K562 (cell line): ENCODE results near the gene FABP7.

Experiments used
- ARID3A ChIP-seq: IDR thresholded peaks from 2 replicates; pipeline ENCODE4 v1.6.1; 2012; ENCODE audit warnings: low read depth, low read length, improper control_type of control experiment, borderline replicate concordance
- CBX8 ChIP-seq: fragments of 200-600 bp; sonication (generic); IDR thresholded peaks from 2 replicates; pipeline ENCODE4 v1.6.1; 2012; ENCODE audit warnings: borderline replicate concordance, mixed run types, low read depth, mild to moderate bottlenecking, moderate library complexity, mixed read lengths, low read length, control low read depth, inconsistent platforms; ENCODE audit not compliant: poor library complexity, severe bottlenecking; ENCODE audit errors: extremely low read depth
- CHD2 ChIP-seq: IDR thresholded peaks from 2 replicates; pipeline ENCODE4 v1.6.1; 2011; ENCODE audit warnings: low read depth, low read length
- CTCF ChIP-seq, 3 experiments: IDR thresholded peaks in 2 of 3; conservative IDR thresholded peaks in 1 of 3; 2 replicates each; pipeline ENCODE4 v1.5.1; 2011 to 2012; ENCODE audit warnings: low read length in 3 of 3, mild to moderate bottlenecking in 3 of 3, control low read depth in 2 of 3, improper control_type of control experiment in 1 of 3, inconsistent platforms in 1 of 3, low read depth in 1 of 3, mixed read lengths in 1 of 3, moderate library complexity in 1 of 3; ENCODE audit not compliant: insufficient read depth in 2 of 3
- HDAC6 ChIP-seq: IDR thresholded peaks from 2 replicates; pipeline ENCODE4 v1.6.1; 2012; ENCODE audit warnings: low read depth, mild to moderate bottlenecking, control low read depth, inconsistent platforms, low read length, moderate library complexity
- HMG20A ChIP-seq: fragments of 450-650 bp; formaldehyde crosslinking; conservative IDR thresholded peaks from 2 replicates; pipeline ENCODE4 v1.4.0; 2020; ENCODE audit warnings: mild to moderate bottlenecking, mixed read lengths
- MTA2 ChIP-seq: fragments of 450-650 bp; IDR thresholded peaks from 2 replicates; pipeline ENCODE4 v1.6.1; 2016; ENCODE audit warnings: low read depth
- NR2C2 ChIP-seq, 2 experiments: fragments of 200-800 bp in 1 of 2; sonication (Bioruptor generic) in 1 of 2; sonication (generic) in 1 of 2; formaldehyde crosslinking in 1 of 2; IDR thresholded peaks; 2 replicates each; pipeline versions ENCODE4 v1.6.1 to v1.8.0; 2016 to 2022; ENCODE audit warnings: mild to moderate bottlenecking in 1 of 2, missing compliant biosample characterization in 1 of 2, missing genetic modification characterization in 1 of 2, missing genetic modification reagents in 1 of 2
- PHF8 ChIP-seq: fragments of 200-600 bp; sonication (generic); IDR thresholded peaks from 2 replicates; pipeline ENCODE4 v1.6.1; 2012; ENCODE audit warnings: mixed run types, mild to moderate bottlenecking, inconsistent platforms, low read length, moderate library complexity, borderline replicate concordance
- TCF7L2 ChIP-seq: fragments of 150-350 bp; IDR thresholded peaks from 2 replicates; pipeline ENCODE4 v1.6.1; 2016; ENCODE audit warnings: low read depth, mild to moderate bottlenecking, low read length, moderate library complexity
- U2AF1 ChIP-seq: fragments of 200-400 bp; formaldehyde crosslinking; optimal IDR thresholded peaks from 2 replicates; pipeline ENCODE3; 2017; ENCODE audit warnings: mild to moderate bottlenecking, low read depth, low read length, moderate library complexity
- ZNF589 ChIP-seq: fragments of 200-800 bp; sonication (Bioruptor generic); IDR thresholded peaks from 2 replicates; pipeline ENCODE4 v1.6.1; 2016; ENCODE audit warnings: low read depth, missing genetic modification characterization, missing compliant biosample characterization

- TF ChIP-seq HMG20A (CRISPR knock-in tag) (no peak), CTCF (IDR thresholded peaks at IDR 0.05 in 2 of 3, conservative IDR thresholded peaks at IDR 0.05 in 1 of 3; ENCODE audit: insufficient read depth in 2 of 3, low read depth in 1 of 3, low read length in 3 of 3) (no peak), MTA2 (no peak), TCF7L2 (no peak), ARID3A (no peak), U2AF1 (no peak), ZNF589 (CRISPR knock-in tag) (no peak), CHD2 (no peak), HDAC6 (no peak), NR2C2 (CRISPR knock-in tag; IDR thresholded peaks at IDR 0.05) (no peak), NR2C2 (tag; IDR thresholded peaks at IDR 0.05) (no peak), CBX8 (no peak), PHF8 (no peak)
Measured at GRCh38 chr6:122810189-122810588, 30.7 kb downstream of the FABP7 start.
